Hepatocyte (in vitro differentiated cells): ENCODE results near the gene ANKRD39. TPM values are rescaled to one million over a fixed set of nuclear protein-coding genes. Genes with fewer than 3 reads are reported as not detected.

Experiments used
- DNase-seq: peaks from one replicate; pipeline ENCODE4 v3.0.0-alpha.2; 2016; ENCODE audit warnings: low spot score
- H2AFZ ChIP-seq: fragments of 200-600 bp; sonication (generic); 2 replicates; pipeline ENCODE4 v1.6.0; 2016; ENCODE audit warnings: antibody characterized with exemption, mild to moderate bottlenecking
- H3K27ac ChIP-seq: fragments of 200-600 bp; sonication (generic); 2 replicates; pipeline ENCODE4 v1.5.1; 2016; ENCODE audit warnings: mild to moderate bottlenecking
- H3K27me3 ChIP-seq: fragments of 200-600 bp; sonication (generic); 2 replicates; pipeline ENCODE4 v1.6.1; 2016
- H3K36me3 ChIP-seq: fragments of 200-600 bp; sonication (generic); replicated peaks from 2 replicates; pipeline ENCODE4 v1.5.1; 2016; ENCODE audit warnings: low read depth; ENCODE audit not compliant: insufficient read depth
- H3K4me1 ChIP-seq: fragments of 200-600 bp; sonication (generic); 2 replicates; pipeline ENCODE4 v1.5.1; 2016; ENCODE audit warnings: mild to moderate bottlenecking, moderate library complexity; ENCODE audit not compliant: insufficient read depth
- H3K4me2 ChIP-seq: fragments of 200-600 bp; sonication (generic); 2 replicates; pipeline ENCODE4 v1.6.0; 2016
- H3K4me3 ChIP-seq: fragments of 200-600 bp; sonication (generic); 2 replicates; pipeline ENCODE4 v1.5.1; 2016; ENCODE audit warnings: mild to moderate bottlenecking
- H3K79me2 ChIP-seq: fragments of 200-600 bp; sonication (generic); 2 replicates; pipeline ENCODE4 v1.6.0; 2017; ENCODE audit warnings: mild to moderate bottlenecking
- H3K9me2 ChIP-seq: fragments of 200-600 bp; sonication (generic); replicated peaks from 2 replicates; pipeline ENCODE4 v1.6.0; 2017; ENCODE audit warnings: mild to moderate bottlenecking; ENCODE audit not compliant: insufficient read depth
- H3K9me3 ChIP-seq: fragments of 200-600 bp; sonication (generic); 2 replicates; pipeline ENCODE4 v1.5.1; 2016; ENCODE audit warnings: low read depth, mild to moderate bottlenecking
- H4K20me1 ChIP-seq: fragments of 200-600 bp; sonication (generic); 2 replicates; pipeline ENCODE4 v1.6.0; 2016; ENCODE audit warnings: mild to moderate bottlenecking; ENCODE audit not compliant: insufficient read depth, poor library complexity, severe bottlenecking
- CTCF ChIP-seq: fragments of 200-600 bp; sonication (generic); IDR thresholded peaks from 2 replicates; pipeline ENCODE4 v1.5.1; 2016; ENCODE audit warnings: antibody characterized with exemption, mild to moderate bottlenecking; ENCODE audit not compliant: poor library complexity
- EZH2 ChIP-seq: fragments of 200-600 bp; sonication (generic); IDR thresholded peaks from 2 replicates; pipeline ENCODE4 v1.6.1; 2016; ENCODE audit warnings: antibody characterized with exemption, mild to moderate bottlenecking, borderline replicate concordance
- EZH2phosphoT487 ChIP-seq: fragments of 200-600 bp; sonication (generic); IDR thresholded peaks from one replicate; pipeline ENCODE4 v1.6.1; 2018; ENCODE audit warnings: antibody characterized with exemption, mild to moderate bottlenecking, low read depth, moderate library complexity; ENCODE audit not compliant: unreplicated experiment, severe bottlenecking
- WGBS: methylation state at CpG from one replicate; pipeline ENCODE4 v1.1.6; 2016; ENCODE audit warnings: low lambda C conversion rate; ENCODE audit errors: missing lambda C conversion rate; 5-methylcytosine and 5-hydroxymethylcytosine counted together
- polyA plus RNA-seq: library from polyadenylated mRNA; unstranded; fragments of >200 nt; fragmentation: Nextera tagmentation; extraction: Ambion mirVana; gene quantifications from 2 replicates; pipeline ENCODE4 v1.2.1, GENCODE V29; 2016
- total RNA-seq: library from RNA; depleted of rRNA; stranded (reverse); fragments of >200 nt; gene quantifications from 2 replicates; pipeline ENCODE4 v1.2.3, GENCODE V29; 2014

Gene ANKRD39
- total and polyA plus RNA-seq, 2 experiments from 2014 or later = 13.6 to 25.6 TPM

- Histone ChIP-seq H3K79me2 (peaks cover 47% of the 10 kb centered on the region), H4K20me1 (peaks cover 33% of the 10 kb centered on the region), H3K27me3 (no peaks in the 10 kb centered on the region), H3K4me3 (peak within 1 kb of the TSS; percentile 100), H3K4me2 (peak within 1 kb of the TSS; percentile 99), H3K27ac (peak within 1 kb of the TSS; percentile 100), H3K9me3 (no peaks in the 10 kb centered on the region), H3K36me3 (no peaks in the 10 kb centered on the region), H3K4me1 (peaks cover 44% of the 10 kb centered on the region), H2AFZ (peak within 1 kb of the TSS; percentile 91), H3K9me2 (no peaks in the 10 kb centered on the region)
- no peak for TF ChIP-seq EZH2
- no peak for TF ChIP-seq CTCF
- no peak for TF ChIP-seq EZH2phosphoT487
- 3% methylated on average over 24 of the region's 93 CpGs for WGBS
- DNase-seq = peak; percentile 83
Observed at GRCh38 chr2:96869822-96870625, 12.2 kb upstream of the ANKRD39 start, which contains the start of gene SEMA4C. Gene SEMA4C (minus strand): TSS chr2:96870080. CDS start chr2:96867886, 2,194 bp downstream.

GRCh38 chr2:96869281-96869821 lies 11.5 kb upstream of the ANKRD39 start:
- Histone ChIP-seq H3K4me1 (peaks cover 38% of the 10 kb centered on the region), H3K36me3 (no peaks in the 10 kb centered on the region), H3K4me3 (peak overlapping the region; percentile 100), H3K79me2 (peaks cover 54% of the 10 kb centered on the region), H3K27me3 (no peaks in the 10 kb centered on the region), H3K9me3 (no peaks in the 10 kb centered on the region), H3K9me2 (no peaks in the 10 kb centered on the region), H4K20me1 (peaks cover 38% of the 10 kb centered on the region), H3K4me2 (peak overlapping the region; percentile 99), H2AFZ (peak overlapping the region; percentile 91), H3K27ac (peak overlapping the region; percentile 100)
- no peak for TF ChIP-seq CTCF
- TF ChIP-seq EZH2 = no peak
- no peak for TF ChIP-seq EZH2phosphoT487
- DNase-seq = peak; percentile 90
- no CpG with 5 or more reads among the region's 64 CpGs for WGBS

GRCh38 chr2:96868555-96869280 lies 10.9 kb upstream of the ANKRD39 start:
- Histone ChIP-seq H3K27me3 (no peaks in the 10 kb centered on the region), H3K27ac (peak overlapping the region; percentile 100), H4K20me1 (peaks cover 43% of the 10 kb centered on the region), H2AFZ (peak overlapping the region; percentile 91), H3K4me1 (peaks cover 32% of the 10 kb centered on the region), H3K79me2 (peaks cover 57% of the 10 kb centered on the region), H3K4me3 (peak overlapping the region; percentile 100), H3K36me3 (no peaks in the 10 kb centered on the region), H3K4me2 (peak overlapping the region; percentile 99), H3K9me3 (no peaks in the 10 kb centered on the region), H3K9me2 (no peaks in the 10 kb centered on the region)
- peak; percentile 94 for DNase-seq
- TF ChIP-seq EZH2 = no peak
- peak; percentile 76 for TF ChIP-seq CTCF
- 1% methylated on average over 14 of the region's 76 CpGs for WGBS
